COLO668 (cell line): ENCODE measurements around the gene ADAM19.

Experiments used
- DNase-seq: peaks from one replicate; lab custom pipeline; 2025; ENCODE audit not compliant: unreplicated experiment; lab: John Stamatoyannopoulos, UW

ADAM19 gene

GRCh38 chr5:157464519-157465171 is 110.9 kb downstream of the ADAM19 start:
- DNase-seq: no peak

DNA sequence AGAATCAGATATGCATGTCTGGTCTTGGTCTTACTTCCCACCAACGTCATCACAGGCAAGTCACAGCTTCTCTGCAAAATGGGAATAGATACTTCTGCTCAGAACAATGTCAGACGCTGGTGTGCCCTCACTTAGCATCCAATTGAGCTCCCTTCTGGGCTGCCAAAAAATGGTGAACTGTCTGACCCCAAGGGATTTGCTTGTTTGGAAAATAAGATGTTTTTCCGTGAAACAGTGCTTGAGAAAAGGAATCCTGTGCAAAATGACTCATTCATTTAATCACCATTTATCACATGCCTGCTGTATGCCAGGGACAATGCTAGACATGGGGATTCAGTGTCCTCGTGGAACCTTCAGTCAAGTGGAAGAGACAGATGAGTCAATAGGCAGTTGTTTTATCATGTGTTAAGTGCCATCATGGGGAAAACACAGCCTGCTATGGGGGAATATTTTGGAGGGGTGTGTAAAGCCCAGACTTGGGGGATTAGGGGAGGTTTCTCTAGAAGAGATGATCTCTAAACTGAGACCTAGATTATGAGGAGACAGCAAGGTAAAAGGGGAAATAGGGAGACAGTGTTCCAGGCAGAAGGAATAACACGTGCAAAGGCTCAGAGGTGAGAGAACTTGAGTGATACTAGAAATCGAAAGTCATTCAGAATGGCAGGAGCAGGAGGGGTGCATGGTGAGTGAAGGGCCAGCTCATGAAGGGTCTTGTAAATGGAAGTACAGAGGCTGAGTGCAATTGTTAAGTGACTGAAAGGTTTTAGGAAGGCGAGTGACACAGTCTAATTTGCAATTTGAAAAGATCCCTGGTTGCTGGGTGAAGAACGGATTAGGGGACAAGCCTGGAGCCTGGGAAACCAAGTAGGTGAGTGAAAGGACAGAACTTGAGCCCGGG is 111.7 kb downstream of the ADAM19 start:
- DNase-seq: no peak

DNA sequence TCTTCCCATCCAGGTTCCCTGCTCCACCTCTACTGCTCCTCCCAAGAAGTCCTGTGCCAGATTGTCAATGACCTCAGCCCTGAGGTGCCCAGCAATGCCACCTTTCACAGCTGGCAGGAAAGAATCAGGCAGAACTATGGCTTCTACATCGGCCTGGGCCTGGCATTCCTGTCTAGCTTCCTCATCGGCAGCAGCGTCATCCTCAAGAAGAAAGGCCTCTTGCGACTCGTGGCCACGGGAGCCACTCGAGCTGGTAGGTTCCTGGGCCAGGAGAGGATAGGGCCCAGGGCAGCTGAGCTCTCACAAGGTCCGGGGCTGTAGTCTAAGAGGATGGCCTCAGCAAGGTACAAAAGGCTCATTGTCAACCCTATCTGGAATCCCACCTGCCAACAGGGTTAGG is 112.5 kb downstream of the ADAM19 start:
- no peak for DNase-seq

- no peak for DNase-seq
These were observed 114.4 kb downstream of the ADAM19 start for GRCh38 chr5:157460921-157461792.

DNA sequence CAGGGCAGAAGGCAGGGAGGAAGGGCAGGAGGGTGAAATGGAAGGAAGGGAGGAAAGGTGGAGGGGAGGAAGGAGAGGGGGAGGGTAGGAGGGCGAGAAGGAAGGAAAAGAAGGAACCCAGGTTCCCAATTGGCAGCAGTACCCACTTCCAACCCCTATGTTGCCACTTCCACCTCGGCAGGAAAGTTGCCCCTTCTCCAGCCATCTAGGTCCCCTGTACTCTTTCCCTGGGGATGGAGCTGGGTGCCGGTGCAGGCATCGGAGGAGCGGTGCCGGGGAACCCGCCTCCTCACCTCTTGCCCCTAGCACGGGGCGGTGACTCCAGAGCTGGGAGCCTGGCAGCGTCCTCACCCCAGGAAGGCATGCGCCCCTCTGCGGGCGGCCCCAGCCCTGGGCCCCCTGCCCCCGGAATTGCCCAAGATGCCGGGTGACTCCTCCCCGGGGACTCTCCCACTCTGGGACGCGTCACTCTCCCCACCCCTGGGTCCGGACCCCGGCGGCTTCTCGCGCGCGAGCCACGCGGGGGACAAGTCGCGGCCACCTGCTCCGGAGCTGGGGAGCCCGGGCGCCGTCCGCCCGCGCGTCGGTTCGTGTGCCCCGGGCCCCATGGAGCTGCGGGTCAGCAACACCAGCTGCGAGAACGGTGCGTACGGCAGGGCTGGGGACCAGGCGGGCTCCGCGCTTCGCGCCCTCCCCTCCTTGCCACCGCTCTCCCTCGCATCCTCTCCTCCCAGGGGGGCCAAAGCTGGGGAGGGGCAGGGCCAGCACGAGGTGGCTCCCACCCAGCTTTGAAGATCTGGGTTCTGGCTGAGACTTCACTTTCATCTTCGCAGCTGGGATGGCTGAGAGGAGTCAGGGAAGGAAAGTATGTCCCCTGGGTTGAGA is 115.6 kb downstream of the ADAM19 start, which contains the start of gene NIPAL4:
Gene NIPAL4, plus strand, starts transcription at position 499 of the 885 bp plus-strand sequence. Its CDS starts 108 bp downstream, at position 607.
- DNase-seq: no peak

DNA sequence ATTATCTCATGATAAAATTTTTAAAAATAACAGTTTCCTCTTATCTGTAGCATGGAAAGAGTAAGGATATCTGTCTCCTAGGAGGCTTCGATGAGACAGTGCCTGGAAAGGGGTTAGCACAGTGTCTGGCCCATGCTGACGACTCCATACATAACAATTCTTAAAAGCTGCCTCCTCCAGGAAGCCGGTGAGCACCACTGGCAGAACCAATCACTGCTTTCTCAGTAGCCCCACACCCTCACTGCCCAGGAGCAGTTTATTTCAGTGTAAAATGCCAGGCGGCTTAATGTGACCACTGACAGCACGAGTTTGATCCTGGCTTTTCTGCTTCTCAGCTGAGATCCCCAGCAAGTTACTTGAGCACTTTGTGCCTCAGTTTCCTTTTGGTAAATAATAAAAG is 116.7 kb downstream of the ADAM19 start:
- no peak for DNase-seq

- no peak for DNase-seq
These were observed 118.2 kb downstream of the ADAM19 start for GRCh38 chr5:157457391-157457790.

- DNase-seq: no peak
These were observed 119.3 kb downstream of the ADAM19 start for GRCh38 chr5:157456301-157456700.

DNA sequence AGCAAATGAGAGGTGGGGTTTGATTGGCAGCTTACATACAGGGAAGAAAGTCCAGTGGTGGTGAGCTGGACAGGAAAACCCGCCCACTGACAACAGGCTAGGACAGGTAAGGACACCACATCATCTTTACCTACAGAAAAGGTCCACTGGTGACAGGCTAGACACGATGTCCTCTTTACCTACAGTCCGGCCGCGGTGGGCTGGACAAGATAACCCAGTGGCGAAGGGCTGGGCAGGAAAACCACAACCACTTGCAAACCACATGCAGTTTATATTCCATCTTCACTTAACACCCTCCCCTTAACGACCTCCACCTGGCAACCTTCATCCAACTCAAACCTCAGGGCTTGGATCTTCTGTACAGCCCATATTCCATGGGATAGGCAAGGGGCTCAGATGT is 120.5 kb downstream of the ADAM19 start:
- no peak for DNase-seq

GRCh38 chr5:157454273-157454672 is 121.3 kb downstream of the ADAM19 start:
- DNase-seq: no peak

GRCh38 chr5:157451806-157452205 is 123.8 kb downstream of the ADAM19 start:
- no peak for DNase-seq

GRCh38 chr5:157450024-157450423 is 125.6 kb downstream of the ADAM19 start:
- DNase-seq: no peak

- DNase-seq: no peak
These were observed 126.4 kb downstream of the ADAM19 start for GRCh38 chr5:157449011-157449723.

GRCh38 chr5:157447201-157447637 is 128.4 kb downstream of the ADAM19 start:
- no peak for DNase-seq

DNA sequence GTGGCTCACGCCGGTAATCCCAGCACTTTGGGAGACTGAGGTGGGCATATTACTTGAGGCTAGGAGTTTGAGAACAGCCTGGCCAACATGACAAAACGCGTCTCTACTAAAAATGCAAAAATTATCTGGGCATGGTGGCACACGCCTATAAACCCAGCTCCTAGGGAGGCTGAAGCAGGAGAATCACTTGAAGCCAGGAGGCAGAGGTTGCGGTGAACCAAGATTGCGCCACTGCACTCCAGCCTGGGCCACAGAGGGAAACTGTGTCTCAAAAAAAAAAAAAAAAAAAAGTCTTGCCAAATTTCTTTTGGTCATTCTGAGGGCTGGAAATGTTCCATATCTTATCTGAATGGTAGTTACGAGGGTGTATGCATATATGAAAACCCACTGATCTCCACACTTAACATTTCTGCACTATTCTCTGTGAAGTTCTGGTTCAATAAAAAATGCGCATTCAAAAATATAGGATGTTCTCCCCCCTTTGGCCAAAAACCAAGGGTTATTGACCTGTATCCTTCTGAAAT is 129.1 kb downstream of the ADAM19 start:
- DNase-seq: no peak

DNA sequence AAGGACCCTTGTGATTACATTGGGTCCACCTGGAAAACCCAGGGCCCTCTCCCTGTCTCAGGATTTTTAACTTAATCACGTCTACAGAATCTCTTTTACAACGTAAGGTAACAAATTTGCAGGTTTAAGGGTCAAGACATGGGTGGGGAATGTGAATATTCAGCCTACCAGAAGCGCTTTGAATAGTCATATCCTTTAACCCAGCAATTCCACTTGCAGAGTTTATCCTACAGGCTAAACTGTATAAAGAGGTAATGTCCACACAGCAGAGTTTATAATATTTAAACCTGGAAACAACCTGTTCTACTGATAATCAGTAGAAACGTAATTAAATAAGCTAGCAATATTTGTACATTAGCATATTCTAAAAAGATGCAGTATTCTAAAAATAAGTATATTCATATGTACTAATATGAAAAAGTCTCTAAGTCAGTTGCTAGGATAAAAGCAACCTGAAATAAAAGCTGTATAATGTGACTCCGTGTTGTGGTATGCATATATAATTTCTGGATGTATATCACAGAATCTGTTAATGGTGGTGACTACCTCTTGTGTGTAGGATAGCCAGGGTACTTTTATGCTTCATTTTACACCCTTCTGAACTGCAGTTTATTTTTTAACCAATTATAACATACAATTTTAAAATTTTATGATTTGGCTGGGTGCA is 129.7 kb downstream of the ADAM19 start:
- no peak for DNase-seq

DNA sequence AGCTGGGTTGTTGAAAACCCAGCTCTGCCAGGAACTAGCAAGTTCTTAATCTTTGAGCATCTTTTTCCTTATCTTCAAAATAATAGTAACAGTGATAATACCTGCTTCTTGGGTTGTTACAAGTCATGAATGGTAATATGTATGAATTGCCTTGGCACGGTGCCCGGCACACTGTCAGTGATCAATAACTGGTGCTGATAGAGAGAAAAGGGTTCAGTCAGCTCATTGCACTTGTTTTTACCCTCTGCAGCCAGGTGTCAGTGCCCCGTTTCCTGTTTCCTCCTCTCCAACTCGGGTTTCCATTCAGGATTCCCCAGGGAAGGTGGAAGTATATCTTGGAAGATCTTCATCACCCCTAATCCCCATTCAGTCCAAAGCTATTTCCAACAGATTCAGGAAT is 131.4 kb downstream of the ADAM19 start:
- no peak for DNase-seq

DNA sequence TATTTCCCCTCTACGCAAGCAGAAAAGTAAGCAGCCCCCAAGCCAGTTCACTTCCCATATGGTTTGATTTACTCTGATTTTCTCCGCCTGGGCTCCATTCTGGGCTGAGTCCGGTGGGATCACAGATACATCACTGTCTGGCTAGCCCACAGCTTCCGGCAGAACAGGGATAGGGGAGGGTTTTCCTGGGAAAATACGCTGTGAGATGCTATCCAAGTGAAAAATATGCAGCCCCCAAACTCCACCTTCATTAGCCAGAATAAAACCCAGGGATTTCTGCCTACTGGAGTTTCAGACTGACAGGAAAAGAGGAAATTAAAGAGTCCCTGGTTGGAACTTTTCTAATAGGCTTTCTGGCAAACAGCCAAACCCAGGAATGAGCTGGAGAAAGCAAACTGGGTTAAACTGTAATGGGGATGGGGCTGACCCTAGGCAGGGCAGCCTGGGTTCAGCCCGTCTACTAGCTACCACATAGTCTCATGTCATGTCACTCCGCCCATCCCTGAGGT is 132.5 kb downstream of the ADAM19 start:
- no peak for DNase-seq

- no peak for DNase-seq
These were observed 141.5 kb downstream of the ADAM19 start for GRCh38 chr5:157434096-157434495.
